ENCODE results near the gene MMP1.

Gene MMP1

GRCh38 chr11:102802341-102802740 is 4.4 kb upstream of the MMP1 start:
- no peak for DNase-seq

- DNase-seq = no peak
These were observed 2.8 kb upstream of the MMP1 start for GRCh38 chr11:102800767-102801166.

DNA sequence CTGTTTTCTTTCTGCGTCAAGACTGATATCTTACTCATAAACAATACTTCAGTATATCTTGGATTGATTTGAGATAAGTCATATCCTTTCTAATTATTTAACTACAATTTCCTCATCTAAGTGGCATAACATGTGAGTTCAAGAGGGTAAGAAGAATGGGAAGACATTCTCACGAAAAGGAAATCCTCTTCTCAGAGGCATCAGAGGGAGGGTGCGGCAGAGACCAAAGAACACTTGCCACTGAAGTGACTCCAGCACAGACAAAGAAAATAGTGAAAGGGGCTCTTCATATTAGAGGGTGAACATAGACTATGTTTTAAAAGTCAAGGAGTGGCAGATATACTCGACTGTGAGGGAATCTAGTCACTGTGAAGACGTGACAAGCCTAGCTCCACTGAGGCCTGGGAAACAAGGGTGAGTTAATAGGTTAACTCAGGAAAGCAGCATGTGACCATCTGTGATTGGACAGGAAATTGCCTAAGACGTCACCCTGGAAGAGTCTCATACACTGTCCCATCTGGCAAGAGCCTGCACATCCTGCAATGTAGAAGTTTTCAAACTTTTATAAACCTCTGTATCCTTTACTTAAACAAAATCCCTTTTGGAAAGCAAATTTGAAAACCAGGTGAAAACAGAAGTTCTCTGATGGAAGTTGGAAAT is 1.9 kb upstream of the MMP1 start:
- DNase-seq = no peak

- no peak for DNase-seq
These were observed 3.6 kb downstream of the MMP1 start for GRCh38 chr11:102794382-102794781.

- no peak for DNase-seq
These were observed 4.2 kb downstream of the MMP1 start for GRCh38 chr11:102793677-102794290.

DNA sequence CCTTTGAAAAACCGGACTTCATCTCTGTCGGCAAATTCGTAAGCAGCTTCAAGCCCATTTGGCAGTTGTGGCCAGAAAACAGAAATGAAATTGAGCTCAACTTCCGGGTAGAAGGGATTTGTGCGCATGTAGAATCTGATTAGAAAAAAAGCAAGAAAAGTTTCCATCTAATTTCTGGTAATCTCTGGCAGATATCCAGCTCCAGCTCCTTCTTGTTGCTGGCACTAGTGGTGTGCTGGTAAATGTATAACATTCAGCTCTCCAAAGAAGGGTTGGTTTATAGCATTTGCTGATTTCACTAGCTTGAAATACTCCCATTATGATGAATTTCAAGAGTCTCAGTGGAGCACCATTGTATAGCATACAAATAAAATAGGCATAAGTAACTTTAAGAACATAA is 5.4 kb downstream of the MMP1 start:
- no peak for DNase-seq

- no peak for DNase-seq
These were observed 6.5 kb downstream of the MMP1 start for GRCh38 chr11:102791271-102792036.

DNA sequence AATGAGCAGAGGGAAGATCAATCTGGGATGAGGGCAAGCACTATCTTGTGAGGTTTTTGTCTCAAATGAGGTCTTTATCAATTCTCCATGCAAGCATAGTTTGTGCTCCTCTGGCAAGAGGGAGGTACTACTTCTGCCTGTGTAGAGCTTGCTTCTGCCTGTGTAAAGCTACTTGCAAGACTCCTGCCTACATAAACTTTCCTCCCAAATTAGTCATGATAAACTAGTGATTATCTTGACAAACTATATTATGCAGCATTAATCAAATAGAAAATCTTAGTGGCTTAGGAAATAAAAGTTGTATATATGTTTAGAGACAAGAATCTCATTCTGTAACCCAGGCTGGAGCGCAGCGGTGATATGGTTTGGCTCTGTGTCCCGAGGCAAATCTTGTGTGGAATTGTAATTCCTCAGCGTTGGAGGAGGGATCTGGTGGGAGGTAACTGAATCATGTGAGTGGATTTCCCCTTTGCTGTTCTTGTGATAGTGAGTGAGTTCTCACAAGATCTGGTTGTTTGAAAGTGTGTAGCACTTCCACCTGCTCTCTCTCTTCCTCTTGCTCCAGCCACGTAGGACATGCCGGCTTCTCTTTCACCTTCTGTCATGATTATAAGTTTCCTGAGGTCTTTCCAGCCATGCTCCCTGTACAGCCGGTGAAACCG is 9.5 kb downstream of the MMP1 start:
- no peak for DNase-seq

DNA sequence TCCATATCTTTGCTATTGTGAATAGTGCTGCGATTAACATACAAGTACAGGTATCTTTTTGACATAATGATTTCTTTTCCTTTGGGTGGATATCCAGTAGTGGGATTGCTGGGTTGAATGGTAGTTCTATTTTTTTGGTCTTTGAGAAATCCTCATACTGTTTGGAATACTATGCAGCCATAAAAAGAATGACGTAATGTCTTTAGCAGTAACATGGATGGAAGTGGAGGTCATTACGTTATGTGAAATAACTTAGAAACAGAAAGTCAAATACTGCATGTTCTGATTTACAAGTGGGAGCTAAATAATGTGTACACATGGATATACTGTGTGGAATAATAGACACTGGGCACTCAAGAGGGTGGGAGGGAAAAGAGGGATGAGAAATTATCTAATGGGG is 13.6 kb downstream of the MMP1 start:
- no peak for DNase-seq

GRCh38 chr11:102783720-102784119 is 14.2 kb downstream of the MMP1 start:
- no peak for DNase-seq

DNA sequence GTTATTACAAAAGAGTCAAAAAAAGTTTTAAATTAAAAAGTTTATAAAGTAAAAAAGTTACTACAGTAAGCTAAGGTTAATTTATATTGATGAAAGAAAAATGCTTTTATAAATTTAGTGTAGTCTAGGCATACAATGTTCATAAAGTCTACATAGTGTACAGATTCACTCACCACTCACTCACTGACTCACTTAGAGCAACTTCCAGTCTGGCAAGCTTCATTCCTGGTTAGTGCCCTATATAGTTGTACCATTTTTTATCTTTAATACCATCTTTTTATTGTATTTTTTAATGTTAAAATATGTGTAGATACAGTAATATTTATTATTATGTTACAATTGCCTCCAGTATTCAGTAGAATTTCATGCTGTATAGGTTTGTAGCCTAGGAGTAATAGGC is 14.9 kb downstream of the MMP1 start:
- no peak for DNase-seq

DNA sequence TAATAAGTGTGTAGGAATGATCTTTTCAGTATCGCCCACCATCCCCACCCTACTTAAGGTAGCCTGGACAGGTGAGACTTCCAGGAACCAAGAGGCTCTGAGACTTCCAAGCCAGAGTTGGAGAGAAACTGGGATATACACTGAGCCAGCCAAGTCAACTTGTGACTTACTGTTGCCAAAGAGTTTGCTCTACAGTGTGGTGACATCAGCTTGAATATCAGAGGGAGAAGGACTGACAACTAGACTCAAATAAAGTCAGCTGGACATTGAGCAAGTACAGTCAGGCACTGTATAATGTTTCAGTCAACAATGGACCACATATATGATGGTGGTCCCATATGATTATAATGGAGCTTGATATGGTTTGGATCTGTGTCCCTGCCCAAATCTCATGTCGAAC is 16.3 kb downstream of the MMP1 start:
- no peak for DNase-seq

DNA sequence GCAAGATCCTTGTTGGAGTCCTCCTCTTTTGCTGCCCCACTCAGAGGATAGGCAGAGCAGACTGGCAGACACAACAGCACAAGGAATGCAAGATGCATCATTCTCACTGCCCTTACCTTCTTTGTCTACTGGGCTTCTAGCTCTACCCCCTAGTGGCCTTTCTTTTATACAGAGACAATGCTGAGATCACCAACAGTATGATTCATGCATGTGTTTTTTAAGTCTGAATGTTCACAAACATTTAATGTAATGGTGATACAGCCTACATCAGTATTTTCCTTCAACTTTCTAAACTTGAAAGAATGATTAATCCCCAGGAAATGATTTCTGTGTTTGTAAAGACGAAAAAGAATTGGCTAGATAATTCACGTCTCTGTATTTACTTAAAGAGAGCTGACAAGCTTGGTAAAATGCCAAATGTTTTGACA is 17.5 kb downstream of the MMP1 start, which contains the start of gene MMP10:
MMP10 (minus strand) TSS at position 138 of the 428 bp plus-strand sequence; CDS start at position 101, 37 bp downstream.
- DNase-seq = no peak

- DNase-seq = no peak
These were observed 21.5 kb downstream of the MMP1 start for GRCh38 chr11:102776454-102776853.

- DNase-seq = no peak
These were observed 24.6 kb downstream of the MMP1 start for GRCh38 chr11:102773386-102773785.

DNA sequence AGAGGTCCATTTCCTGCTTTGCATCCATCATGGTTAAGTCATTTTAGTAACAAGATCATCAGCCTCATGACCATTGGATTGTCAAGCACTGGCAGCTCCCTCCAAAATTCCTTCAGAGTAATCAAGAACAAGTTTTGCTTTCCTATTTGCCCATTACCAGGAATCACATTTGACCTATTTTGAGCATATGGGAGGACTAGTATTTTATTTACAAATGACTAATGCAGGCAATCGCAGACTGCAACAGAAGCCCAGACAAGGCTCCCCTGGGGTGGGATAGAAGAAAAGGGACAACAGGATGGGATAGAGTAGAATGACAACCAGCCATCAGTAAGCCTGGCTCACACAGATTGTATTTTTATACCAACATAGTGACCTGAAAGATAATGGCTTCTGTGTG is 26.6 kb downstream of the MMP1 start:
- no peak for DNase-seq

GRCh38 chr11:102770191-102770590 is 27.8 kb downstream of the MMP1 start:
- DNase-seq = no peak

DNA sequence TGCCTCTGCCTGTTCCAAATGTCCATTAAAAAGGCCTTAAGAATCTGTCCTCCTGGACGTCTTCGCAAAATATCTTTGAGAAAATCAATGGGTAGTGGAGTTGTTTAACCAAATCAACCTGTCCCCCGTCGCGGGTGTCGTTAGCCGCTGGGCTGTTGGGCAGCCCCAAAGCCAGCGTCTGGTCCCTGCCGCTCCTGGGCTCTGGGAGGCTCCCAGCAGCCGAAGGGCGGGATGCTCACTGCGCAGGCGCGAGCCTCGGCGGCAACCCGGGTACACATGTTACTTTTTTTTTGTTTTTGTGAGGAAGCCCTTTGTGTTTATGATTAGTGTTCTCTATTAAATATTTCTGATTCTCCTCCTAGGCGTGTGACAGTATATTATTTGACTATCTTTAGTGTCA is 30.2 kb downstream of the MMP1 start:
- no peak for DNase-seq

- no peak for DNase-seq
These were observed 34.5 kb downstream of the MMP1 start for GRCh38 chr11:102763440-102763839.

- no peak for DNase-seq
These were observed 35.6 kb downstream of the MMP1 start for GRCh38 chr11:102762361-102762767.

GRCh38 chr11:102761646-102762238 is 36.2 kb downstream of the MMP1 start:
- DNase-seq = no peak

GRCh38 chr11:102760344-102761035 is 37.5 kb downstream of the MMP1 start:
- no peak for DNase-seq
